ENCODE measurements around the gene NTN1.

GRCh38 chr17:9189870-9190269, 168.6 kb downstream of the NTN1 start:
- TF ChIP-seq CTCF (IDR thresholded peaks at IDR 0.05) (no peak), POLR2A (IDR thresholded peaks at IDR 0.05) (no peak)

Measured in uterus (tissue), 2 donors.